Hepatocyte (in vitro differentiated cells): ENCODE measurements around the gene ATAD5. TPM values are rescaled to one million over a fixed set of nuclear protein-coding genes. Genes with fewer than 3 reads are reported as not detected.

ENCODE experiments used
- DNase-seq: peaks from one replicate; pipeline ENCODE4 v3.0.0-alpha.2; 2016; ENCODE audit warnings: low spot score
- H2AFZ ChIP-seq: fragments of 200-600 bp; sonication (generic); 2 replicates; pipeline ENCODE4 v1.6.0; 2016; ENCODE audit warnings: antibody characterized with exemption, mild to moderate bottlenecking
- H3K27ac ChIP-seq: fragments of 200-600 bp; sonication (generic); 2 replicates; pipeline ENCODE4 v1.5.1; 2016; ENCODE audit warnings: mild to moderate bottlenecking
- H3K27me3 ChIP-seq: fragments of 200-600 bp; sonication (generic); 2 replicates; pipeline ENCODE4 v1.6.1; 2016
- H3K36me3 ChIP-seq: fragments of 200-600 bp; sonication (generic); replicated peaks from 2 replicates; pipeline ENCODE4 v1.5.1; 2016; ENCODE audit warnings: low read depth; ENCODE audit not compliant: insufficient read depth
- H3K4me1 ChIP-seq: fragments of 200-600 bp; sonication (generic); 2 replicates; pipeline ENCODE4 v1.5.1; 2016; ENCODE audit warnings: mild to moderate bottlenecking, moderate library complexity; ENCODE audit not compliant: insufficient read depth
- H3K4me2 ChIP-seq: fragments of 200-600 bp; sonication (generic); 2 replicates; pipeline ENCODE4 v1.6.0; 2016
- H3K4me3 ChIP-seq: fragments of 200-600 bp; sonication (generic); 2 replicates; pipeline ENCODE4 v1.5.1; 2016; ENCODE audit warnings: mild to moderate bottlenecking
- H3K79me2 ChIP-seq: fragments of 200-600 bp; sonication (generic); 2 replicates; pipeline ENCODE4 v1.6.0; 2017; ENCODE audit warnings: mild to moderate bottlenecking
- H3K9me2 ChIP-seq: fragments of 200-600 bp; sonication (generic); replicated peaks from 2 replicates; pipeline ENCODE4 v1.6.0; 2017; ENCODE audit warnings: mild to moderate bottlenecking; ENCODE audit not compliant: insufficient read depth
- H3K9me3 ChIP-seq: fragments of 200-600 bp; sonication (generic); 2 replicates; pipeline ENCODE4 v1.5.1; 2016; ENCODE audit warnings: low read depth, mild to moderate bottlenecking
- H4K20me1 ChIP-seq: fragments of 200-600 bp; sonication (generic); 2 replicates; pipeline ENCODE4 v1.6.0; 2016; ENCODE audit warnings: mild to moderate bottlenecking; ENCODE audit not compliant: insufficient read depth, poor library complexity, severe bottlenecking
- EZH2 ChIP-seq: fragments of 200-600 bp; sonication (generic); IDR thresholded peaks from 2 replicates; pipeline ENCODE4 v1.6.1; 2016; ENCODE audit warnings: antibody characterized with exemption, mild to moderate bottlenecking, borderline replicate concordance
- EZH2phosphoT487 ChIP-seq: fragments of 200-600 bp; sonication (generic); IDR thresholded peaks from one replicate; pipeline ENCODE4 v1.6.1; 2018; ENCODE audit warnings: antibody characterized with exemption, mild to moderate bottlenecking, low read depth, moderate library complexity; ENCODE audit not compliant: unreplicated experiment, severe bottlenecking
- WGBS: methylation state at CpG from one replicate; pipeline ENCODE4 v1.1.6; 2016; ENCODE audit warnings: low lambda C conversion rate; ENCODE audit errors: missing lambda C conversion rate; 5-methylcytosine and 5-hydroxymethylcytosine counted together
- polyA plus RNA-seq: library from polyadenylated mRNA; unstranded; fragments of >200 nt; fragmentation: Nextera tagmentation; extraction: Ambion mirVana; gene quantifications from 2 replicates; pipeline ENCODE4 v1.2.1, GENCODE V29; 2016
- total RNA-seq: library from RNA; depleted of rRNA; stranded (reverse); fragments of >200 nt; gene quantifications from 2 replicates; pipeline ENCODE4 v1.2.3, GENCODE V29; 2014
- TF ChIP-seq, protein P1 (sequence below): fragments of 200-600 bp; sonication (generic); IDR thresholded peaks from 2 replicates; pipeline ENCODE4 v1.5.1; 2016; ENCODE audit warnings: antibody characterized with exemption, mild to moderate bottlenecking; ENCODE audit not compliant: poor library complexity

ATAD5 gene, protein sequence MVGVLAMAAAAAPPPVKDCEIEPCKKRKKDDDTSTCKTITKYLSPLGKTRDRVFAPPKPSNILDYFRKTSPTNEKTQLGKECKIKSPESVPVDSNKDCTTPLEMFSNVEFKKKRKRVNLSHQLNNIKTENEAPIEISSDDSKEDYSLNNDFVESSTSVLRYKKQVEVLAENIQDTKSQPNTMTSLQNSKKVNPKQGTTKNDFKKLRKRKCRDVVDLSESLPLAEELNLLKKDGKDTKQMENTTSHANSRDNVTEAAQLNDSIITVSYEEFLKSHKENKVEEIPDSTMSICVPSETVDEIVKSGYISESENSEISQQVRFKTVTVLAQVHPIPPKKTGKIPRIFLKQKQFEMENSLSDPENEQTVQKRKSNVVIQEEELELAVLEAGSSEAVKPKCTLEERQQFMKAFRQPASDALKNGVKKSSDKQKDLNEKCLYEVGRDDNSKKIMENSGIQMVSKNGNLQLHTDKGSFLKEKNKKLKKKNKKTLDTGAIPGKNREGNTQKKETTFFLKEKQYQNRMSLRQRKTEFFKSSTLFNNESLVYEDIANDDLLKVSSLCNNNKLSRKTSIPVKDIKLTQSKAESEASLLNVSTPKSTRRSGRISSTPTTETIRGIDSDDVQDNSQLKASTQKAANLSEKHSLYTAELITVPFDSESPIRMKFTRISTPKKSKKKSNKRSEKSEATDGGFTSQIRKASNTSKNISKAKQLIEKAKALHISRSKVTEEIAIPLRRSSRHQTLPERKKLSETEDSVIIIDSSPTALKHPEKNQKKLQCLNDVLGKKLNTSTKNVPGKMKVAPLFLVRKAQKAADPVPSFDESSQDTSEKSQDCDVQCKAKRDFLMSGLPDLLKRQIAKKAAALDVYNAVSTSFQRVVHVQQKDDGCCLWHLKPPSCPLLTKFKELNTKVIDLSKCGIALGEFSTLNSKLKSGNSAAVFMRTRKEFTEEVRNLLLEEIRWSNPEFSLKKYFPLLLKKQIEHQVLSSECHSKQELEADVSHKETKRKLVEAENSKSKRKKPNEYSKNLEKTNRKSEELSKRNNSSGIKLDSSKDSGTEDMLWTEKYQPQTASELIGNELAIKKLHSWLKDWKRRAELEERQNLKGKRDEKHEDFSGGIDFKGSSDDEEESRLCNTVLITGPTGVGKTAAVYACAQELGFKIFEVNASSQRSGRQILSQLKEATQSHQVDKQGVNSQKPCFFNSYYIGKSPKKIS (N-terminal part only)
- 2.0 and 3.2 TPM in 2 replicates for total RNA-seq
- polyA plus RNA-seq: 1.2 and 1.5 TPM in 2 replicates

DNA sequence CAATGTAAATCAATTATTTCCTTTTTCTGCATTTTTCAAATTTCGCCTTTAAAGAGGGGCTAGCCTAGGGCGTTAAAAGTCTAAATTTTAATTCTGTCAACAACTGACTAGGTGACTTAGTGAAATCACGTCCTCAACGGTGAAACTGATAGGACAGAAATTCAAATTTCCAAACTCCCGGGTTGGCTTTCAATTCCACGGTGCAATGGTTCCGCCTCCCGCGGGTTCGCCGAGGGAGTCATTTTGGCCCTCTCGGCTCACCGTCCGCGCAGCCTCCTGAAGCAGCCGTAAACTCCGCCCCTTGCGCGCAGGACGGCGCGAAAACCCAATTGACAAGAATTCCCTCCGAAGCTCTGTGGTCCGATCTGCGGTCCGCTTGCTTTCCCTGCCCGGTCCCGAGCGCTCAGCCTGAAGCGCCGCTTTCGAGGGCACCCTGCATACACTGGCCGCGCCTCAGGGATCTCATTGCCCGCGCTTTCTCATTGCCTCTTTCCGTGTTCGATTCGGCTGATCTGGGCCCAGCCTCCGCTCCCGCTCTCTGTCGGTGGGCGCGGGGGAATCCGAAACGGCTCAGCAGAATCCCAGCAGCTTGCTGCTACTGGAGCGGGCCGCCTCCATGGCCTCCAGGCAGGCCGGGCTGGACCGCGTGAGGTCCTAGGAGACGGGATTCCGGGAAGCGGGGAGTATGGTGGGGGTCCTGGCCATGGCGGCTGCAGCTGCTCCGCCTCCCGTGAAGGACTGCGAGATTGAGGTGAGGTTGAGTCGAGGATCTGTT, at the start of gene ATAD5:
TSS of gene ATAD5 (plus strand) at position 304 of the 775 bp plus-strand sequence. CDS start at position 686, 382 bp downstream.
- peaks cover 12% of the 10 kb centered on the region for H3K4me1 ChIP-seq
- under 1% methylated on average over 59 of the region's 59 CpGs for WGBS
- peak within 1 kb of the TSS; percentile 98 for H2AFZ ChIP-seq
- peak within 1 kb of the TSS; percentile 36 for H3K27ac ChIP-seq
- H3K4me3 ChIP-seq: peak within 1 kb of the TSS; percentile 91
- H3K9me3 ChIP-seq: no peaks in the 10 kb centered on the region
- DNase-seq: peak; percentile 94
- no peaks in the 10 kb centered on the region for H3K36me3 ChIP-seq
- H4K20me1 ChIP-seq: no peaks in the 10 kb centered on the region
- peaks cover 30% of the 10 kb centered on the region for H3K79me2 ChIP-seq
- TF ChIP-seq EZH2phosphoT487: no peak
- no peak for TF ChIP-seq EZH2
- TF ChIP-seq, protein P1, sequence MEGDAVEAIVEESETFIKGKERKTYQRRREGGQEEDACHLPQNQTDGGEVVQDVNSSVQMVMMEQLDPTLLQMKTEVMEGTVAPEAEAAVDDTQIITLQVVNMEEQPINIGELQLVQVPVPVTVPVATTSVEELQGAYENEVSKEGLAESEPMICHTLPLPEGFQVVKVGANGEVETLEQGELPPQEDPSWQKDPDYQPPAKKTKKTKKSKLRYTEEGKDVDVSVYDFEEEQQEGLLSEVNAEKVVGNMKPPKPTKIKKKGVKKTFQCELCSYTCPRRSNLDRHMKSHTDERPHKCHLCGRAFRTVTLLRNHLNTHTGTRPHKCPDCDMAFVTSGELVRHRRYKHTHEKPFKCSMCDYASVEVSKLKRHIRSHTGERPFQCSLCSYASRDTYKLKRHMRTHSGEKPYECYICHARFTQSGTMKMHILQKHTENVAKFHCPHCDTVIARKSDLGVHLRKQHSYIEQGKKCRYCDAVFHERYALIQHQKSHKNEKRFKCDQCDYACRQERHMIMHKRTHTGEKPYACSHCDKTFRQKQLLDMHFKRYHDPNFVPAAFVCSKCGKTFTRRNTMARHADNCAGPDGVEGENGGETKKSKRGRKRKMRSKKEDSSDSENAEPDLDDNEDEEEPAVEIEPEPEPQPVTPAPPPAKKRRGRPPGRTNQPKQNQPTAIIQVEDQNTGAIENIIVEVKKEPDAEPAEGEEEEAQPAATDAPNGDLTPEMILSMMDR: no peak
- no peaks in the 10 kb centered on the region for H3K9me2 ChIP-seq
- no peaks in the 10 kb centered on the region for H3K27me3 ChIP-seq
- H3K4me2 ChIP-seq: peak within 1 kb of the TSS; percentile 89

- Histone ChIP-seq H3K9me3 (no peaks in the 10 kb centered on the region), H4K20me1 (no peaks in the 10 kb centered on the region), H3K9me2 (no peaks in the 10 kb centered on the region), H3K4me1 (no peaks in the 10 kb centered on the region), H3K36me3 (no peaks in the 10 kb centered on the region), H3K4me2 (no peak overlapping the region), H3K27ac (no peak overlapping the region), H2AFZ (no peak overlapping the region), H3K4me3 (no peak overlapping the region), H3K79me2 (no peaks in the 10 kb centered on the region), H3K27me3 (no peaks in the 10 kb centered on the region)
- 94% methylated on average over 2 of the region's 2 CpGs for WGBS
- no peak for DNase-seq
- no peak for TF ChIP-seq EZH2phosphoT487
- TF ChIP-seq, protein P1: no peak
Observed at GRCh38 chr17:30782206-30782605, 49.6 kb upstream of the ATAD5 start.

- Histone ChIP-seq H3K9me2 (no peaks in the 10 kb centered on the region), H3K36me3 (no peaks in the 10 kb centered on the region)
- WGBS: 89% methylated on average over 2 of the region's 2 CpGs
Observed at GRCh38 chr17:30788918-30789317, 42.8 kb upstream of the ATAD5 start.

More at GRCh38 chr17:30788918-30789317, 42.8 kb upstream of the ATAD5 start:
- no peak overlapping the region for H3K4me3 ChIP-seq
- H3K4me1 ChIP-seq: no peaks in the 10 kb centered on the region
- H3K27me3 ChIP-seq: no peaks in the 10 kb centered on the region
- TF ChIP-seq EZH2phosphoT487 (no peak), EZH2 (no peak)
- TF ChIP-seq, protein P1: no peak
- H3K79me2 ChIP-seq: no peaks in the 10 kb centered on the region
- H3K27ac ChIP-seq: no peak overlapping the region
- H2AFZ ChIP-seq: no peak overlapping the region
- no peak for DNase-seq
- H4K20me1 ChIP-seq: no peaks in the 10 kb centered on the region
- no peaks in the 10 kb centered on the region for H3K9me3 ChIP-seq
- no peak overlapping the region for H3K4me2 ChIP-seq
